Right atrium auricular region (tissue), 2 donors: ENCODE results near the gene SLC12A8. TPM values are rescaled to one million over a fixed set of nuclear protein-coding genes. Genes with fewer than 3 reads are reported as not detected.

ENCODE experiments used
- DNase-seq: peaks from one replicate; pipeline ENCODE4 v3.0.0-alpha.2; 2019; ENCODE audit warnings: low spot score
- H3K27ac ChIP-seq, 2 donors: fragments of 200-600 bp; sonication (generic); 1 replicate in 1 of 2; 2 replicates in 1 of 2; pipeline ENCODE4 v1.5.1; 2016 to 2019
- H3K27me3 ChIP-seq, 2 donors: fragments of 200-600 bp; sonication (generic); one replicate each; pipeline versions ENCODE4 v1.5.1 to v1.6.0; 2017 to 2019
- H3K36me3 ChIP-seq: fragments of 200-600 bp; sonication (generic); one replicate; pipeline ENCODE4 v1.5.1; 2016
- H3K4me1 ChIP-seq, 2 donors: fragments of 200-600 bp; sonication (generic); one replicate each; pipeline versions ENCODE4 v1.5.1 to v1.6.0; 2017 to 2019
- H3K4me3 ChIP-seq, 2 donors: fragments of 200-600 bp; sonication (generic); 1 replicate in 1 of 2; 2 replicates in 1 of 2; pipeline ENCODE4 v1.5.1; 2017 to 2019; ENCODE audit warnings: mild to moderate bottlenecking in 1 of 2, moderate library complexity in 1 of 2
- H3K9me3 ChIP-seq, 2 donors: fragments of 200-600 bp; sonication (generic); one replicate each; pipeline ENCODE4 v1.5.1; 2019
- CTCF ChIP-seq, 2 donors: fragments of 200-600 bp; sonication (generic); IDR thresholded peaks; one replicate each; pipeline ENCODE4 v1.5.1; 2019; ENCODE audit warnings: antibody characterized with exemption in 2 of 2
- total RNA-seq, 2 donors: library from RNA; depleted of rRNA; stranded (reverse); fragments of >200 nt; gene quantifications; one replicate each; pipeline ENCODE4 v1.1.0, GENCODE V29; 2016

Gene SLC12A8
- total RNA-seq, 2 donors from 2014 or later: 1.1 to 1.9 TPM

- TF ChIP-seq CTCF (IDR thresholded peaks at IDR 0.05): no peak
- DNase-seq: no peak
Measured at GRCh38 chr3:125194849-125195601, 17.5 kb downstream of the SLC12A8 start.

GRCh38 chr3:125194061-125194848 is 18.3 kb downstream of the SLC12A8 start:
- no peaks in the 10 kb centered on the region for H3K9me3 ChIP-seq
- H3K4me3 ChIP-seq: no peak overlapping the region
- H3K27ac ChIP-seq: no peak overlapping the region
- H3K4me1 ChIP-seq: peaks cover 0 to 7% of the 10 kb centered on the region in 2 donors
- DNase-seq: no peak
- H3K36me3 ChIP-seq: no peaks in the 10 kb centered on the region
- TF ChIP-seq CTCF (IDR thresholded peaks at IDR 0.05): no peak
- H3K27me3 ChIP-seq: no peaks in the 10 kb centered on the region

More at GRCh38 chr3:125194849-125195601, 17.5 kb downstream of the SLC12A8 start:
- Histone ChIP-seq H3K9me3 (no peaks in the 10 kb centered on the region), H3K36me3 (no peaks in the 10 kb centered on the region), H3K4me1 (peaks cover 0 to 5% of the 10 kb centered on the region in 2 donors), H3K27ac (no peak overlapping the region), H3K27me3 (no peaks in the 10 kb centered on the region), H3K4me3 (no peak overlapping the region)

GRCh38 chr3:125192190-125193035 is 20.1 kb downstream of the SLC12A8 start:
- no peak for TF ChIP-seq CTCF (IDR thresholded peaks at IDR 0.05)
- no peak overlapping the region for H3K27ac ChIP-seq
- H3K36me3 ChIP-seq: no peaks in the 10 kb centered on the region
- H3K9me3 ChIP-seq: no peaks in the 10 kb centered on the region
- H3K4me1 ChIP-seq: peaks cover 0 to 7% of the 10 kb centered on the region in 2 donors
- no peak for DNase-seq
- no peak overlapping the region for H3K4me3 ChIP-seq
- no peaks in the 10 kb centered on the region for H3K27me3 ChIP-seq

- Histone ChIP-seq H3K9me3 (no peaks in the 10 kb centered on the region), H3K4me1 (peaks cover 0 to 11% of the 10 kb centered on the region in 2 donors), H3K4me3 (no peak overlapping the region), H3K36me3 (no peaks in the 10 kb centered on the region), H3K27me3 (no peaks in the 10 kb centered on the region), H3K27ac (no peak overlapping the region)
- TF ChIP-seq CTCF (IDR thresholded peaks at IDR 0.05): no peak
- DNase-seq: no peak
Measured at GRCh38 chr3:125191730-125192129, 20.8 kb downstream of the SLC12A8 start.

- H3K27me3 ChIP-seq: no peaks in the 10 kb centered on the region
- H3K36me3 ChIP-seq: no peaks in the 10 kb centered on the region
- no peak for DNase-seq
- no peak overlapping the region for H3K4me3 ChIP-seq
- no peak for TF ChIP-seq CTCF (IDR thresholded peaks at IDR 0.05)
- H3K9me3 ChIP-seq: no peaks in the 10 kb centered on the region
- peaks cover 0 to 15% of the 10 kb centered on the region in 2 donors for H3K4me1 ChIP-seq
- H3K27ac ChIP-seq: peak overlapping the region in 1 of 2 donors; percentile 35
Measured at GRCh38 chr3:125191256-125191655, 21.3 kb downstream of the SLC12A8 start.
